Parathyroid adenoma (tissue), 2 donors: ENCODE data around the gene MEIOB.

ENCODE experiments used
- H2AFZ ChIP-seq: fragments of 300-600 bp; sonication (generic); one replicate; pipeline ENCODE4 v1.7.0; 2017; ENCODE audit warnings: antibody characterized with exemption, mild to moderate bottlenecking
- H3K27ac ChIP-seq: fragments of 300-600 bp; sonication (generic); one replicate; pipeline ENCODE4 v1.7.0; 2017
- H3K27me3 ChIP-seq: fragments of 300-600 bp; sonication (generic); one replicate; pipeline ENCODE4 v1.7.0; 2017; ENCODE audit warnings: low read length; ENCODE audit not compliant: control insufficient read depth, insufficient read depth
- H3K36me3 ChIP-seq: fragments of 300-600 bp; sonication (generic); one replicate; pipeline ENCODE4 v1.7.0; 2017; ENCODE audit warnings: low read length; ENCODE audit not compliant: control insufficient read depth, insufficient read depth
- H3K4me1 ChIP-seq: fragments of 300-600 bp; sonication (generic); one replicate; pipeline ENCODE4 v1.7.0; 2017; ENCODE audit warnings: control low read depth
- H3K4me2 ChIP-seq: fragments of 300-600 bp; sonication (generic); one replicate; pipeline ENCODE4 v1.7.0; 2017; ENCODE audit warnings: low read length
- H3K4me3 ChIP-seq: fragments of 300-600 bp; sonication (generic); one replicate; pipeline ENCODE4 v1.7.0; 2017; ENCODE audit warnings: low read depth, low read length
- H3K79me2 ChIP-seq: fragments of 300-600 bp; sonication (generic); one replicate; pipeline ENCODE4 v1.7.0; 2017; ENCODE audit warnings: control low read depth
- H3K9ac ChIP-seq: fragments of 300-600 bp; sonication (generic); one replicate; pipeline ENCODE4 v1.7.0; 2017; ENCODE audit warnings: mild to moderate bottlenecking
- H3K9me3 ChIP-seq: fragments of 300-600 bp; sonication (generic); one replicate; pipeline ENCODE4 v1.7.0; 2017; ENCODE audit warnings: low read length; ENCODE audit not compliant: control insufficient read depth
- CTCF ChIP-seq: fragments of 300-600 bp; sonication (generic); IDR thresholded peaks from one replicate; pipeline ENCODE4 v1.7.0; 2017; ENCODE audit warnings: antibody characterized with exemption, mild to moderate bottlenecking
- donor health status: primary hyperparathyroidism.

Gene MEIOB

GRCh38 chr16:1820096-1820945, 51.6 kb downstream of the MEIOB start:
- no peaks in the 10 kb centered on the region for H3K9me3 ChIP-seq
- no peaks in the 10 kb centered on the region for H3K27me3 ChIP-seq
- TF ChIP-seq CTCF: no peak
- no peaks in the 10 kb centered on the region for H3K36me3 ChIP-seq
- no peak overlapping the region for H3K4me3 ChIP-seq
- H2AFZ ChIP-seq: no peak overlapping the region
- no peak overlapping the region for H3K4me2 ChIP-seq
- no peak overlapping the region for H3K9ac ChIP-seq
- no peak overlapping the region for H3K27ac ChIP-seq
- peaks cover 46% of the 10 kb centered on the region for H3K79me2 ChIP-seq
- peaks cover under 1% of the 10 kb centered on the region for H3K4me1 ChIP-seq

DNA sequence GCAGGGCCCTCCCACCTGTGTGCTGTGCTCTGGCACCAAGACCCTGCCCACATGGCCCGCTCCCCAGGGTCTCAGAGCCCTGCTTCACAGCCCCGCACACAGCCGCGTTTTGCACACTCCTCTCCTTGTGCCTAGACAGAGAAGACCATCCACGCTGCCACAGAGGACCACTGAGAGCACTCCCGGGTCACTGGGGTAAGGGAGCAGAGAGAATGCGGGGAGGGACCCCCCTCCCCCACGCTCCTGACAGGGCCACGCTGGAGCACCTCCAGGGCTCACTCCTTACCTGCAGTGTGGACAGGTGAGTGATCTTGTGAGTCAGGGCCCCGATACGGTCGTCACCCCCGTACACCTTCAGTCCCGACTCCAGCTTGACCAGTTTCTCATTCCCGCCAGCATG, 52.4 kb downstream of the MEIOB start:
- Histone ChIP-seq H3K4me3 (no peak overlapping the region), H3K4me2 (no peak overlapping the region), H3K9me3 (no peaks in the 10 kb centered on the region), H3K27me3 (no peaks in the 10 kb centered on the region), H2AFZ (no peak overlapping the region), H3K4me1 (no peaks in the 10 kb centered on the region), H3K27ac (no peak overlapping the region), H3K36me3 (no peaks in the 10 kb centered on the region), H3K9ac (no peak overlapping the region), H3K79me2 (peaks cover 42% of the 10 kb centered on the region)
- no peak for TF ChIP-seq CTCF

DNA sequence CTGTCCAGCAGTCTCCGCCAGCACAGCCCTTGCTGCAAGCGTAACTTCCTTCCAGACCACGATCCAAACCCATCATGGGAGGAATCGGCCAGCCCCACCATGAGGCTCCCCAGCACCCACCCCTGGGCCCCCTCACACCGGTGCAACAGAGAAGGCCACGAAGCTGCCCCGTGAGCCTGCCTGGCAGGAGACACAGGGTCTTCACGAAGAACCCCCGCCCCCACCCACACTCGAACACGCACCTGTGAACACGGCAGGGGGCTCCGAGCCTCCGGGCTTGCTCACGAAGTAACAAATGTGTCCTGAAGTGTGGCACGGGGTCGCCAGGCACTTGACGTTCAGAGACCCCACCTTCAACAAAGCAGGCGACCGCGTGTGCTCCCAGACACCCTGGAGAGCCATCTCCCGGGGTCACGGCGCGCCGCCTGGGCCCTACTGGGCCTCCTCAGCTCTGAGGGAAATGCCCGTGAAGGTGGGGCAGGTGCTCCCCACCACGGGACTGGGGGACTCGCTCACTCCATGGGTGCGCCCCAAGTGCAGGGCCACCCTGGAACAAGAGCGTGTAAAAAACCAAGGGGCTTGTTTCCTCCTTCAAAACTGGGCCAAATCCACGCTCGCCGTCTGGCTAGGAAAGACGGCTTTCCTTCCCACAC, 53.0 kb downstream of the MEIOB start:
- peaks cover 37% of the 10 kb centered on the region for H3K79me2 ChIP-seq
- H2AFZ ChIP-seq: no peak overlapping the region
- H3K4me3 ChIP-seq: no peak overlapping the region
- H3K9me3 ChIP-seq: no peaks in the 10 kb centered on the region
- H3K4me2 ChIP-seq: no peak overlapping the region
- H3K27me3 ChIP-seq: no peaks in the 10 kb centered on the region
- H3K36me3 ChIP-seq: no peaks in the 10 kb centered on the region
- H3K27ac ChIP-seq: no peak overlapping the region
- H3K4me1 ChIP-seq: no peaks in the 10 kb centered on the region
- no peak for TF ChIP-seq CTCF
- no peak overlapping the region for H3K9ac ChIP-seq

DNA sequence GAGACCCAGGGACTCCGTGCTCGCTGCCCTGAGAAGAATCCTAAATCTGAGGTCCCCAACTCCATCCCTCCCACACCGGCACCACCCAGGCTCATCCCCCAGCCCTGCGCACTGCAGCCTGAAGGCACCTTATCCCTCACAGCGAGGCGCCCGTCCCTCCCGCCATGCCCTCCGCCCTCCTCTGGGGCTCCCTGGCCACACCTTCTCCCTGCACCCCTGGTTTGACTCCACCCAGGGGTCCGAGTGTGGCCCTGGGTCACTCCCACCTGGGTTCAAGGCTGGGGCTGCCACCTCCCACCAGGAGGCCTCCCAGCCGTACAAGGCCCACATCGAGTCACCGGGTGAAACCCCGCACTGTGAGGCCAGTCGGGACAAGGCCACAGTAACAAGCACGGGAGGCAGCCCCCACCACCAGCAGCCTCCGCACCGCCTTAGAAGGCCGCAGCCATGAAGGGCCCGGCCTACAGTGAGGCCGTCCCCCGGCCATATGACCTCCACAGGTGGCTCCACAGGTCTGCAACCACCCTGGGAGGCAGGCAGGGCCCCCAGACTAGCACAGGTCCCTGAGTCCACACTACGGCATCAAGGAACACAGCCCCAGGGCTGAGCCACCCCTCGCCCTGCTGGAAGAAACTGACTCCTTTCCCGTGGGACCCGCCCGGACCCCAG, 53.6 kb downstream of the MEIOB start:
- no peak for TF ChIP-seq CTCF
- Histone ChIP-seq H2AFZ (no peak overlapping the region), H3K27ac (no peak overlapping the region), H3K79me2 (peaks cover 34% of the 10 kb centered on the region), H3K4me3 (no peak overlapping the region), H3K36me3 (no peaks in the 10 kb centered on the region), H3K4me2 (no peak overlapping the region), H3K9me3 (no peaks in the 10 kb centered on the region), H3K27me3 (no peaks in the 10 kb centered on the region), H3K9ac (no peak overlapping the region), H3K4me1 (no peaks in the 10 kb centered on the region)
